ENCODE results near the gene TCF3.

The TCF3 gene

DNA sequence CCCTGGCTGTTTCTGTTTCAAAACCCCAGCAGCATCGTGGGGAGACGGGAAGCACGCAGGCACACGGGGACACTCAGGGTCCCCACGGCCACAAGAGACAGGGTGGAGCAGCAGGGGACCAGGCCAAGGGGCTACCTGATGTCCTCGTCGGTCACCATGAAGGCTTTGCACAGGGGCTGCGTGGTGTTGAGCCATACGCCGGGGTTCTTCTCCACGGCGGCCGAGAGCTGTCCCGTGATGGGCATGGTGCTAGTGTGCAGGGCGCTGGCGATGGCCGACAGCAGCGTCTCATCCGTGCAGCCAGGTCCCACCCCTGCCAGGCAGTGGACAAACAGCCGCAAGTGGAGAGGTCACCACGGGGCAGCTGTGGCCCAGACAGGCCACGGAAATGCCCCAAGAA lies 71.5 kb downstream of the TCF3 start:
- DNase-seq (ENCODE audit: low read depth) = no peak

DNA sequence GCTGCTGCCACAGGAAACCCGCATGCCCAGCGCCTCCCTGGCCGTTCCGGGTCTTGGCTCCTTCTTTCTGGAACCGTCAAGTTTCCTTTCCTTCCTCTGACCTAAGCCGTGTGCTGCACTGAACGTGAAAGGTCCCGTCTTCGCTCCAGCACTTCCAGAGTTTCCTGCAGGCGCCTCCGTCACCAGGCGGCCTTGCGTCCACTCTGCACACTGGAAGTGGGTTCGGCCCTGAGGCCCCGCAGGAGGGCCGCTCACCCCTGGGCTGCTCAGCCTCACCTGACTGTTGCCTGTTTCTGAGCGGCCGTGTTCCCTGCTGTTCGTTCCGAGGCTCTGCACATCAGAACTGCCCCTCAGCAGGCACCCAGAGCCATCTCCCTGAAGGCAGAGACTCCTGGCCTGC lies 72.0 kb downstream of the TCF3 start:
- DNase-seq (ENCODE audit: low read depth) = no peak

DNA sequence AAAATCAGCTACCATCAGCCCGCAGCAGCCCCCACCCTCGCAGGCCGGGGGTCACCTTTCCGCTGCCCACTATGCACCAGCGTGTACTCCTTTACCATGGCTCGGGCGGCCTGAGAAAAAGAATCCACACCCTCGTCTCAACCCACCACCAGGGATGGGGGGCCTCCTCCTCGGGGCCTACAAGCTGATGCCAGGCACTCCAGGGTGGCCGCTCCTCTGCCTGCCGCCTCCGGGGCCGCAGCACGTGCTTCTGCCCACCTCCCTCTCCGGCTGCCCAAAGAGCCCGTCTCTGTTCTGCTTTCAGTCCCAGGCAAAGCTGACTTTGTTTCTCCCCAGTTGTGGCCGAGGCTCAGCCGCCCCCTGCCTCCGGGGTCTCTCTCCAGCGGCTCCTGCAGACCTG lies 73.2 kb downstream of the TCF3 start:
- DNase-seq (ENCODE audit: low read depth) = no peak

DNA sequence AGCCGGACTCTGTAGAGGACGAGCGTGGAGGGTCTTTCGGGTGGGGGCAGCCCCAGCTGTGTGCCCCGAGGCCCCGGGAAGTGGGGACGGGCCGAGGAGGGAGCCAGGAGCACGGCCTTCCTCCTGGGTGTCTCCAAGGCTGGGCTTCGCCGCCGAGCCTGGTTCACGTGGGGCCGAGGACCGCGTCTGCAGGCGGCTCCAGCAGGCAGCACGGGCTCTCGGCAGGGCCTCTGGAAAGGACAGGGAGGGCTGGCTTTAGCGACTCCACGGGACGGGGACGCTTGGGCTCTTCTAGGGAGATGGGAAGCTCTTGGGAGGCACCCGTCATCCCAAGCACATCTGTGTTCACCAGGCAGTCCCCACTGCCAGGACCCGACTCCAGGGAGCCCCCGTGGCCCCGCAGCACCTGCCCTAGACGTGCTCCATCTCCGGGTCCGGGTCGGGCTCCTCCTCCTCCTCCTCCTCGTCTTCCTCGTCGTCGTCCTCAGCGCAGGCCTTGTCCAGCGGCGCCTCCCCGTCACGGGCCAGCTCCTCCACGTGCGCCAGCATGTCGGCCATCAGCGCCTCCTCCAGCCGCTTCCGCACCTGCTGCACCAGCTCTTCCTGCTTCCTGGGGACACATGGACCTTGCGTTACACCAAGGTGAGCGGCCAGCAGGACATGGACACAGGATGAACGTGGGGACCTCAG lies 74.3 kb downstream of the TCF3 start:
- DNase-seq (ENCODE audit: low read depth) = no peak

DNA sequence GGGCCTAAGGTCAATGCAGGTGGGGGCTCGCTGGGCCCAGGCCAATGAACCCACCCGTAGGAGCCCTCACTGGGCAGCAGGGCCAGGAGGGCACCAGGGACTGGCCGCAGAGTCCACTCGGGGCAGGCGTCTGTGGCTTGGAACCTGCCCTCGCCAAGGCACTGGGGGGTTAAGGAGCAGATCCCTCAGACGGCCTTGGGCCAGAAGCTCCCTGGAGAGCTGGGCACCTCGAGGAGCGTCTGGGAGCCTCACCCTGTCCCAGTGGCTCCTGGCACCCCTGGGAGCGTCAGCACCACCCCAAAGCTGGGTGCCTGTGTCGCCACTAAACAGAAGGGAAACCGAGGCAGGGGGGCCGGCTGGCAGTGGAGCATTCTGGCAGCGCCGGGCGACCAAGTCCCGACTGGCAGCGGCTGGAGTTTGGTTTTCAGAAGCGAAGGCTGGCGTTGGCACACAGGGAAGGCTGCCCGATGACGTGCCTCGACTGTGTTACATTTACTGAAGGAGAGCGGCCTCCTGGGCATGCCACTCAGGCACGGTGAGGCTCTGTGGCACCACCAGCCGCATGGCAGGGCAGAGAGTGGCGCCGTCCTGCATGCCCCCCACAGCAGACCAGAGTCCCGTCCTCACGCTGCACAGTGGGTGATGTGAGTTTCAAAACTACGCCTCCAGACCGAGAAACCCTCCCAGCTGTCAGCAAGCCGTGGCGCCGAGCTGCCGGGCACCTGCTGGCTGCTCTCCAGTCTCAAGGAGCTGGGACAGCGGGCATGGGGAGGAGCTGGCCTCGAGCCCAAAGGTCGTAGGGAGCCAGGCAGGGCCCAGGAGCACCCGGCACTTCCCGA lies 75.1 kb downstream of the TCF3 start:
- no peak for DNase-seq (ENCODE audit: low read depth)

DNA sequence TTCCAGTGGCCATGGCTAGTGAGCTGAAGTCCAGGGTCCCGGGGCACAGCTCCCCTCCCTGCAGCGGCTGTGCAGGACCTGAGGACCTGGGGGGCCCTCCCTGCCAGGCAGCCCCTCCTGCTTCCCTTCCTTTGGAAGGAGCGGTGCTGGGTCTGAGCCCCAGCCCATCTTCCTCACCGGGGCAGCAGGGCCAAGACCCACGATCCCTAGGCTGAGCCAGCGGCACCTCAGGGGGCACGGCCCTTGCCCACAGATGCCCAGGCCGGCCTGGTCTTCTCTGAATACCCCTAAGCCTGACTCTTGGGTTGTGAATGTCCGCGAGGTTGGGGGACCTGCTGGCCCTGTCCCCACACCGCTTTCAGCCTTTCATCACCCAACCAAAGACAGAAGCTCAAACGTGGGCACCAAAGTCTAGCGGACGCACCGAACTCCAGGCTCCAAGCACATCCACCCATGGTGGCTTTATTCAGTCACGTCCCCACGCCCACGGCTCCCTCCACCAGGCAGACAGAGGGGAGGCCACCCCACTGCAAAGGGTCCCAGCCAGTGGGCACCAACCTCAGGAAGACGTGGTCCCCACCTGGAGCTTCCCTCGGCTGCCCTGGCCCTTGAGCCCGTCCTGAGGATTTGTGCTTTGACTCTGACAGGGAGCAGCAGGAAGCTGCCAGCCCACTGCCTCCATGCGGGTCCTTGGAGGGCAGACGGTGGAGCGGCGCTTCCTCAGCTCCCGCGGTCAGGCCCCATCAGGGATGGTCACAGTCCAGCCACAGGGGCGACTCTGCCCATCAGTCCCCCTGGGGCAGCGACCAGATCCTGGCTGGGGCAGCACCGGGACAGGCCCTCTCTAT lies 75.9 kb downstream of the TCF3 start:
- DNase-seq (ENCODE audit: low read depth) = no peak

DNA sequence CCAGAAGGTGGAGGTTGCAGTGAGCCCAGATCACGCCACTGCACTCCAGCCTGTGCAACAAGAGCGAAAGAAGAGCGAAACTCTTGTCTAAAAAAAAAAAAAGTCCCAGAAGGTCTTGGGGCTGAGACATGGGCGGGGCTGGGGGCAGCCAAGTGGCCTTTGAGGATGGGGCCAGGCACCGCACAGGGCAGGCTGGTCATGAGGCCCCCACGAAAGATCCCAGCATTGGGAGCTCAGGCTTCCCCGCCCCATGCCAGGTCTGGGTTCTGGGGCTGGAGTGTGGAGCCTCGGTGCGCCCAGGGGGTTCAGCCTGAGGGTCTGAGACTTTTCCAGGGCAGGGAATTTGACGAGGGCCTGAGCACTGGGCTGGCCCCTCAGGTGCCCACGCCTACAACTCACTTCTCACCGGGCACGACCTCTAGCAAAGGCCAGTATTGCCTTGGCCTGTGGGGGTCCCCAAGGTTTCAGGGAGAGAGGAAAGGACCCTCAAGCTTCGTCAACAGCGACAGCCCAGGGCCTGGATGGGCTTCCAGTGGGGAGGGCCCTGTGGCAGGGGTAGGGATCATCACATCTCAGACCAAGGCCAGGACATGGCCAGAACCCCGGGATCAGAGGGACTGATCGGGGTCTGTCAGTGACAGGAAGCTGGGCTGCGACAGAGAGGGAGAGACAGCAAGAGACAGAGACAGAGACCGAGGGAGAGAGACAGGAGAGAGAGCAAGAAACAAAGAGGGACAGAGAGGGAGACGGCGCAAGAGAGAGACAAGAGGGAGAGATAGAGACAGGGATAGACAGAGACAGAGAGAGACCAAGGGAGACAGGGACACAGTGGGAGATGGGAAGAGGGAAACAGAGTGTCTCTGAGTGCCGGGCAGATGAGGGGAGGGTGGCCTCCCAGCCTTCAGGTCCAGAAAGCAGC lies 76.8 kb downstream of the TCF3 start:
- DNase-seq (ENCODE audit: low read depth) = no peak

DNA sequence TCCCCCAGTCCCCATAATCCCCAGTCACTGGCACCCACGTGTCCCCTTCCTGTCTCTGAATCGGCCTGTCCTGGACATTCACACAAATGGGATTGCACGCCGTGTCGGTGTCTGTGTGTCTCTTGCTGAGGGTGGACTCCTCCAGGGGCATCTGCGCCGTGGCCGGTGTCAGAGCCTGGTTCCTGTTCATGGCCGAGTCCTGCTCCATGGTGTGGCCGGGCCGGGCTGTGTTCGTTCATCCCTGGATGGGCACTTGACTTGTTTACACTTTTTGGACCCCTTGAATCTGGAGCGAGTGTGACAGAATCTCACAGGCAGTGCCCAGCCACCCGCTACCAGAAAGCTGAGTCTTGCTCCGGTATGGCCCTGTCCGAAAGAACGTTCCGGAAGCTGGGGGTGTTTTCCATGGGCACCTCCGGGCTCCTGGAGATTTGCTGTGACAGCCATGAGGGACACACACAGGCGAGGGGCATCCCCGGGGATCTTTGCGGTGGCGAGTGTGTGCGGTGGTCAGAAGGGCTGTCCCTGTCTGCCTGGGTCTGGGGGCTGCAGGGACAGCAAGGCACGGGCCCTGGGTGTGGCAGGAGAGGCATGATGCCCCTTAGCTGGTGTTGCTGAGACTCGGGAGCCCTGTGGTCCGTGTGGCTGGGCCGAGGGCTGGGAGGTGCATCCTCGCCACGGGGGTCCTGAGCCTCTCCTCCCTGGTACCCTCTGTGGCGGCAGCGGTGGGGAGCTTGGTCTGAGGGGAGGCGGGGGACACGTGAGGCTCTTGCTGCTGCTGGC lies 77.9 kb downstream of the TCF3 start:
- DNase-seq (ENCODE audit: low read depth) = no peak

DNA sequence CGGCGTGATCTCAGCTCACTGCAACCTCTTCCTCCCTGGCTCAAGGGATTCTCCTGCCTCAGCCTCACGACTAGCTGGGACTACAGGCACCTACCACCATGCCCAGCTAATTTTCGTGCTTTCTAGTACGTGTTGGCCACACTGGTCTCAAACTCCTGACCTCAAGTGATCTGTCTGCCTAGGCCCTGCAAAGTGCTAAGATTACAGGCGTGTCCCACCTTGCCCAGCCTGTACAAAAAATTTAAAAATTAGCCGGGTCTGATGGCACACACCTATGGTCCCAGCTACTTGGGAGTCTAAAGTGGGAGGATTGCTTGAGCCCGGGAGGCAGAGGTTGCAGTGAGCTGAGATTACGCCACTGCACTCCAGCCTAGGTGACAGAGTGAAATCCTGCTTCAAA lies 79.6 kb downstream of the TCF3 start:
- no peak for DNase-seq (ENCODE audit: low read depth)

DNA sequence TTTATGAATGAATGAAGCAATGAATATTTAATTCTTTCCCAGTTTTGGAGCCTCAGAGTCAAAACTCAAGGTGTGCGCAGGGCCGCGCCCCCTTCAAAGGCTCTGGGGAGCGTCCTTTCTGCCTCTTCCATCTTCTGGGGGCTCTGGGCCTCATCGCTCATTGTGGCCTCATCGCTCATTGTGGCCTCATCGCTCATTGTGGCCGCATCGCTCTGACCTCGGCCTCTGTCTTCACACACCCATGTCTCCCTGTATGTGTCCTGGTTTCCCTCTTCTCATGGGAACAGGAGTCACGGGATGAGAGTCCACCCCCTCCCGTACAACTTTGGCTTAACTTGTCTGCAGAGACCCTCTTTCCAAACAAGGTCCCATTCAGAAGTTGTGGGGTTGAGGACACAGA lies 81.1 kb downstream of the TCF3 start:
- DNase-seq (ENCODE audit: low read depth) = no peak

DNA sequence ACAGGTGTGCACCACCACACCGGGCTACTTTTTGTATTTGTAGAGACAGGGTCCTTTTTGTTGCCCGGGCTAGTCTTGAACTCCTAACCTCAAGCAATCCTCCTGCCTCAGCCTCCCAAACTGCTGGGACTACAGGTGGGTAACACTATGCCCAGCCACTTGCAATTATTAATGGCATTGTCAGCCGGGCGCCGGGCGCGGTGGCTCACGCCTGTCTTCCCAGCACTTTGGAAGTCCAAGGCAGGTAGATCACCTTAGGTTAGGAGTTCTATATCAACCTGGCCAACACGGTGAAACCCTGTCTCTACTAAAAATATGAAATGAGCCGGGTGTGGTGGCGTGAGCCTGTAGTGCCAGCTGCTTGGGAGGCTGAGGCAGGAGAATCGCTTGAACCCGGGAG lies 81.6 kb downstream of the TCF3 start:
- no peak for DNase-seq (ENCODE audit: low read depth)

DNA sequence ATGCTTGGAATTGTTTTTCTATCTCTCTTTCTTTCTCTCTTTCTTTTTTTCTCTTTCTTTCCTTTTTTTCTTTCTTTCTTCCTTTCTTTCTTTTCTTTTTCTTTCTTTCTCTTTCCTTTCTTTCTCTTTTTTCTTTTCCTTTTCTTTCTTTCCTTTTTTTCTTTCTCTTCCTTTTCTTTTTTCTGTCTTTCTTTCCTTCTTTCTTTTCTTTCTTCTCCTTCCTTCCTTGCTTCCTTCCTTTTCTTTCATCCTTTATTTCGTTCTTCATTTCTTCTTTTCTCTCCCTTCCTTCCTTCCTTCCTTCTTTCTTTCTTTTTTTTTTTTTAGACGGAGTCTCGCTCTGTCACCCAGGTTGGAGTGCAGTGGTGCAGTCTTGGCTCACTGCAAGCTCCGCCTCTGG lies 82.4 kb downstream of the TCF3 start:
- no peak for DNase-seq (ENCODE audit: low read depth)

DNA sequence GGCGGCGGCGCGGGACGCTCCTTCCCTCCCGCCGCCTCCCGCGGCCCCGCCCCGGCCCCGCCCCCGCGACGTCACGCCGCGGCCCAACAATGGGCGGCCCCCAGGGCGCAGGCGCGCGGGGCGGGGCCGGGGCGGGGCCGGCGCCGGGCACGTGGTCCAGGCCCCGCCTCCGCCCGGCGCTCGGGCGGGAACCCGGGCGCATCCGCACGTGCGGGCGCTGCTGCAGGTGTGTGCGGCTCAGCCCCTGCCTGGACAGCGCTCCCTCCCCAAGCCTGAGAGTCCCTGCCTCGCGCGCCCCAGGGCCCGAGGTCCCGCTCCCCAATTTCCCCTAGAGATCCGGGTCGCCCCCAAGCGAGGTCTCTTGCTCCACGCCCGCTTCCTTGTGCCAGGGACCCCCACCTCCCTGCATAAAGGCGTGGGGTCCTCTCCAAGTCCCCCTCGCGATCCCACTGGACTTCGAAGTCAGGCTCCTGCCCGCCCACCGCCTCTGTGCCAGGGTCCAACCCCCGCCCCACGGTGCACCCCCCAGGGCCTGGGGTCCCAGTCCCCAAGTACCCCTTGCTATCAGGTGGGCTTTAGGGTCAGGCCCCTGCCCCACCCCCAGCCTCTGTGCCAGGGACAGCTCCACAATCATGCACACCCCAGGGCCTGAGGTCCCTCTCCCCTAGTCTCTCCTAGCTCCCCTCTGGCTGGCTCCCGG lies 83.9 kb downstream of the TCF3 start, which contains the start of gene MEX3D:
Gene MEX3D, minus strand, starts transcription at position 6 of the 700 bp plus-strand sequence. CDS start 267 bp downstream, outside the sequence.
- peak; percentile 64 for DNase-seq (ENCODE audit: low read depth)

DNA sequence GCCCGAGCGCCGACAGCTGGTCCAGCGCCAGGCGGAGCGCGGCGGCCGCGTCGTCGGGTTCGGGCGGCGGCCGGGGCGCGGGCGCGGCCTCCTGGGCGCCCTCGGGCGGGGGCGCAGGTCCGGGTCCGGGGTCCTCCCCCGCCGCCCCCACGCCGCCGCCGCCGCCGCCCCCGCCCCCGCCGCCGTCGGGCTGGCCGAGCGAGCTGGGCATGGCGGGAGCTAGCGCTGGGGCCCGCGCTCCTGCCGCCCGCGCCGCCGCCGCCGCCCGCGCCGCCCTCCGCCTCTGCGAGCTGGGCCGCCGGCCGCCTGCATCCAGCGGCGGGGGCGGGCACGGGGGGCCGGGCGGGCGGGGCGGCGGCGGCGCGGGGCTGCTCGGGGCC lies 84.6 kb downstream of the TCF3 start:
- DNase-seq (ENCODE audit: low read depth) = no peak

DNA sequence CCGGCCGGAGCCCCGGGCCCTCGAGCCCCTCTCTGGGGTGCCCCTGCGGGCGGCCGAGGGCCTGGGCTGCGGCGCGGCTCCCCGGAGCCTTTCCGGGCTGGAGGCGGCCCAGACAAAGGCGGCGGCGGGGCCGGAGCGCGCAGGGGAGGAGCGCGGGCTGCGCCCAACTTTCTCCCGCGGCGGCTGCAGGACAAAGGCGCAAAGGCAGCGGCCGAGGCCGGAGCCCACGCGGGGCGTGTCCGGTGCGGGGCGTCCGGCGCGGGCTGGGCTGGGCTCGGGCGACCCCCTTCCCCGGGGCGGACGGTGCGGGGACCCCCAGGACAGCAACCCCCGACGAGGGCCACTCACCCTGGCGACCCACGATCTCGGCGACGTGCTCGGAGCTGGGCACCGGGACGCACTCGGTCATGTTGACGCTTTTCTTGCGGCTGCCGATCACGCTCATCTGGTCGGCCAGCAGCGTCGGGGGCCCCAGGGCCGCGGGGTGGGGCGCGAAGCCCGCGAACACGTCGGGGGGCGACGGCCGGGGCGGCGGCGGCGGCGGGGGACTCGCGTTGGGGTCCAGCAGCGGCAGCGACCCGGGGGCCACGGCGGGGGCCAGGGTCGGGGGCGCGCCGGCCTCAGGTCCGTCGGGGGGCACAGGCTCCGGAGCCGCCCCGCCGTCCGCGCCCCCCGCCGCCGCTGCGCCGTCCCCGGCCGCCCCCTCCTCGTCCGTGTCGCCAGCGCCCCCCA lies 85.1 kb downstream of the TCF3 start:
- DNase-seq (ENCODE audit: low read depth) = no peak

DNA sequence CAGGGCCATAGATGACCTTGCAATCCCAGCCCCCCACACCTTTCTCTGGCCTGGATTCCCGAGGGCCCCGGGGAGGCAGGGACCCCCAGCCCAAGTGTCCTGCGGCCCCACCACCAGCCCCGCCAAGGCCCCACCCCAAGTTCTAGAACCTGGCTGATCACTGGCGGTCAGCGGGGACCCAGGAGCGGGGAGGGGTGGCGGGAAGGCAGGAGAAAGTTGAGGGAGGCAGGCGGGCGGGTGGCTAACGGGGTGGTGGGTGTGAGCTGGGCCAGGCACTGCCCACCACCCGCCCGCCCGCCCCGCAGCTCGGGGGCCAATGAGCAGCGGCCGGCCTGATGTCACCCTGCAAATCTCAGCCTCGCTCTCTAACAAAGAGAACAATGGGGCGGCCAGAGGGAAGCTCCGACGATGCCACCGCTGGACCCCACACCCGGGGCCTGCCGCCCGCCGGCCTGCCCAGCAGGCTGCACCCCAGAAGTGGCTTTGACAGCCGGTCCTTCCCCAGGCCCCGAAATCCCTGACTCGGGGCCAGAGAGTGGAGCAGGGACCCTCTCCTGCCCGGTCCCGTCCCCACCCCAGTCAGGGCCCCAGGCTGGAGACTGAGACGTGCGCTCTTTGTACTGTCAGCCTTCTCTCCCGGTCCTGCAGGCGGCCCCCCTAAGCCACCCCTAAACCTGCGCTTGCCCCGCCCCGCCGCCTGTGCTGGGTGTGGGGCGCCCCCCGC lies 85.9 kb downstream of the TCF3 start:
- no peak for DNase-seq (ENCODE audit: low read depth)

DNA sequence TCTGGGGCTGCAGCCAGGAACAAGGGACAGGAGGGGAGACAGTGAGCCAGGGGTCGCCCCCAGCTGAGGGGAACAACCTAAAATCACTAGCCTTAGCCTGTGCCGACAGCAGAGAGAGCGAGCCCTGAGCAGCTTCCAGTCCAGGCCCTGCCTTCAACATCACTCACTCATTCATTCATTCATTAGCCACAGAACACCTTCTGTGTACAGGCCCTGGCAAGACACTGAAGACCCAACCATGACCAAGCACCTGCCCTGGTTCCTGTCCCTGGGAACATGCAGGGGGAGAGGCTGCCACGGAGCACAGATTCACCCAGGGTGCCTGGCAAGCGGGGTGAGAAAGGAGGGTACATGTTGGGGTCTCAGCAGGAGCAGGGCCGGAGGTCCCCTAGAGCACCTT lies 89.2 kb downstream of the TCF3 start:
- no peak for DNase-seq (ENCODE audit: low read depth)

DNA sequence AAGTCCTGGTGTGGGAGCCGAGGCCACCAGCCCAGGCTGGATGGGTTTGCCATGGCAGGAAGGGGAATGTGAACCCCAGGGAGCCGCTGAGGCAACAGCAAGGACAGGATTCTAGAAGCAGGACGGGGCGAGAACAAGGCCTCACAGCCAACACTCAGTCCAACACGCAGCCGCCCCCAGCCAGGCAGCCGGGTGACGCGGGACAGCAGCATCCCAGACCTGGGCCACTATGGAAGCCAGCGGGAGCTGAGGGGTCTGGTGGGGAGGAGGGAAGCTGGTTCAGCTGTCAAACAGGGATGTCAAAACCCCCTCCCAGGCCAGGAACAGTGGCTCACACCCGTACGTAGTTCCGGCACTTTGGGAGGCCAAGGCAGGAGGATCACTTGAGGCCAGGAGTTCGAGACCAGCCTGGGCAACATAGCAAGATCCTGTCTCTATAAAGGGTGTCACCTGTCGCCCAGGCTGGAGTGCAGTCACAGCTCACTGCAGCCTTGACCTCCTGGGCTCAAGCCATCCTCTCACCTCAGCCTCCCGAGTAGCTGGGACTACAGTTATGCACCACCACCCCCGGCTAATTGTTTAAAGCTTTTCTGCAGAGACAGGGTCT lies 91.1 kb downstream of the TCF3 start:
- DNase-seq (ENCODE audit: low read depth) = no peak
